ENCODE measurements around the gene DGKE.
A peak's percentile ranks its signal among the peaks of the same experiment; 100 is the strongest.

The DGKE gene

GRCh38 chr17:56815711-56816110 is 18.2 kb upstream of the DGKE start:
- no peak for DNase-seq (ENCODE audit: low spot score)

GRCh38 chr17:56817066-56817465 is 16.9 kb upstream of the DGKE start:
- DNase-seq (ENCODE audit: low spot score): no peak

- DNase-seq (ENCODE audit: low spot score): no peak
Observed at GRCh38 chr17:56819030-56819429, 14.9 kb upstream of the DGKE start.

GRCh38 chr17:56819431-56820145 is 14.4 kb upstream of the DGKE start:
- peak; percentile 90 for DNase-seq (ENCODE audit: low spot score)

GRCh38 chr17:56820207-56820606 is 13.7 kb upstream of the DGKE start:
- DNase-seq (ENCODE audit: low spot score): no peak

GRCh38 chr17:56821847-56822534 is 12.0 kb upstream of the DGKE start:
- DNase-seq (ENCODE audit: low spot score): no peak

- no peak for DNase-seq (ENCODE audit: low spot score)
Observed at GRCh38 chr17:56822725-56823124, 11.2 kb upstream of the DGKE start.

GRCh38 chr17:56823848-56824247 is 10.1 kb upstream of the DGKE start:
- no peak for DNase-seq (ENCODE audit: low spot score)

- DNase-seq (ENCODE audit: low spot score): no peak
Observed at GRCh38 chr17:56824503-56824902, 9.4 kb upstream of the DGKE start.

- no peak for DNase-seq (ENCODE audit: low spot score)
Observed at GRCh38 chr17:56826611-56827414, 7.1 kb upstream of the DGKE start.

- DNase-seq (ENCODE audit: low spot score): no peak
Observed at GRCh38 chr17:56830726-56831368, 3.1 kb upstream of the DGKE start.

- DNase-seq (ENCODE audit: low spot score): no peak
Observed at GRCh38 chr17:56831369-56832095, 2.4 kb upstream of the DGKE start.

GRCh38 chr17:56832446-56832845 is 1.5 kb upstream of the DGKE start:
- no peak for DNase-seq (ENCODE audit: low spot score)

- peak; percentile 78 for DNase-seq (ENCODE audit: low spot score)
Observed at GRCh38 chr17:56833057-56833808, 718 bp upstream of the DGKE start.

- DNase-seq (ENCODE audit: low spot score): peak; percentile 44
Observed at GRCh38 chr17:56834380-56835263, 671 bp downstream of the DGKE start.

- DNase-seq (ENCODE audit: low spot score): no peak
Observed at GRCh38 chr17:56835264-56835585, 1.3 kb downstream of the DGKE start.

GRCh38 chr17:56838687-56839086 is 4.7 kb downstream of the DGKE start:
- DNase-seq (ENCODE audit: low spot score): no peak

GRCh38 chr17:56842577-56842976 is 8.6 kb downstream of the DGKE start:
- DNase-seq (ENCODE audit: low spot score): no peak

- no peak for DNase-seq (ENCODE audit: low spot score)
Observed at GRCh38 chr17:56845934-56846333, 12.0 kb downstream of the DGKE start.

GRCh38 chr17:56847106-56847505 is 13.2 kb downstream of the DGKE start:
- no peak for DNase-seq (ENCODE audit: low spot score)

All from iPS-NIHi11 (cell line).